ENCODE measurements around the gene CACNA2D3. TPM values are rescaled to one million over a fixed set of nuclear protein-coding genes. Genes with fewer than 3 reads are reported as not detected.

The CACNA2D3 gene
- total and polyA plus RNA-seq, 4 donors = 0.38 to 2.5 (median 1.1) TPM

DNA sequence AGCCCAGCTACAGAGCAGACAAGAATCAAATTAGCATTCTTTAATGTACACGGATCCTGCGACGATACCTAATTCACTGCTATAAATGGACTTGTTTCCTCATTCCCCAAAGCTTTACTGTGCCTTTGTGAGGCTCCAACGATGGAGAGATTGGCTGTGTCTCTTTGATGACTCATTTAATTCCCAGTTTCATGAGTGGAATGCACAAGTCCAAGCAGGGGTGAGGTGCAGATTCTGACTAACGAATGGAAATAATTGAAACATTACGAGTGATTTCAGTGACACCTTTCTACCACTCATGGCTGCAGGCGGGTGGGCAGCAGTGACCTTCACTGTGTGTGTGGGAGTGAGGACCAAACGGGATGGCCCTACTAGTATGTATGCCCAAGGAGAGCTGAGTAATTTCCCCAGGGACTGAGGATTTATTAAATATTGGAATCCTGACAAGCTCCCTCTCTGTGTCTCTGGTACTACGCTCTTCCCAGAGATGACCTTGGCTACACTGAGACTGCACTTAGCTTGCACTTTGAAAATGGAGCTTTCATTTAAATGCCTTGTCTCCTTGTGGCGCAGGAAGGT is 156.7 kb downstream of the CACNA2D3 start:
- TF ChIP-seq, protein P1, sequence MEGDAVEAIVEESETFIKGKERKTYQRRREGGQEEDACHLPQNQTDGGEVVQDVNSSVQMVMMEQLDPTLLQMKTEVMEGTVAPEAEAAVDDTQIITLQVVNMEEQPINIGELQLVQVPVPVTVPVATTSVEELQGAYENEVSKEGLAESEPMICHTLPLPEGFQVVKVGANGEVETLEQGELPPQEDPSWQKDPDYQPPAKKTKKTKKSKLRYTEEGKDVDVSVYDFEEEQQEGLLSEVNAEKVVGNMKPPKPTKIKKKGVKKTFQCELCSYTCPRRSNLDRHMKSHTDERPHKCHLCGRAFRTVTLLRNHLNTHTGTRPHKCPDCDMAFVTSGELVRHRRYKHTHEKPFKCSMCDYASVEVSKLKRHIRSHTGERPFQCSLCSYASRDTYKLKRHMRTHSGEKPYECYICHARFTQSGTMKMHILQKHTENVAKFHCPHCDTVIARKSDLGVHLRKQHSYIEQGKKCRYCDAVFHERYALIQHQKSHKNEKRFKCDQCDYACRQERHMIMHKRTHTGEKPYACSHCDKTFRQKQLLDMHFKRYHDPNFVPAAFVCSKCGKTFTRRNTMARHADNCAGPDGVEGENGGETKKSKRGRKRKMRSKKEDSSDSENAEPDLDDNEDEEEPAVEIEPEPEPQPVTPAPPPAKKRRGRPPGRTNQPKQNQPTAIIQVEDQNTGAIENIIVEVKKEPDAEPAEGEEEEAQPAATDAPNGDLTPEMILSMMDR (IDR thresholded peaks at IDR 0.05; ENCODE audit: control extremely low read depth, extremely low read depth) = no peak
- no peak overlapping the region for H3K4me3 ChIP-seq
- H3K27me3 ChIP-seq (ENCODE audit: control insufficient read depth in 3 of 3, insufficient read depth in 3 of 3, low read length in 2 of 3) = peaks cover 0 to 9% (median 5%) of the 10 kb centered on the region in 3 donors
- H3K9ac ChIP-seq (ENCODE audit: insufficient read depth in 1 of 2, low read length in 2 of 2) = no peak overlapping the region
- H3K36me3 ChIP-seq (ENCODE audit: control insufficient read depth in 4 of 4, insufficient read depth in 4 of 4, low read length in 4 of 4) = no peaks in the 10 kb centered on the region
- 86 to 94% methylated on average over 10 of the region's 10 CpGs for WGBS, 2 donors
- H3K9me3 ChIP-seq (ENCODE audit: control insufficient read depth in 4 of 4, insufficient read depth in 3 of 4, low read length in 3 of 4) = peaks cover 0 to 9% (median 0%) of the 10 kb centered on the region in 4 donors
- DNase-seq (no peak), ATAC-seq (ENCODE audit: insufficient read depth, low FRiP score) (no peak)
- peaks cover 0 to 3% (median 0%) of the 10 kb centered on the region in 5 donors for H3K4me1 ChIP-seq (ENCODE audit: control insufficient read depth in 5 of 5, insufficient read depth in 5 of 5, low read length in 5 of 5)
- no peak overlapping the region for H3K27ac ChIP-seq (ENCODE audit: low read depth in 1 of 2, low read length in 1 of 2)

GRCh38 chr3:54283470-54283869 is 161.1 kb downstream of the CACNA2D3 start:
- Histone ChIP-seq H3K4me3 (no peak overlapping the region), H3K9me3 (ENCODE audit: control insufficient read depth in 4 of 4, insufficient read depth in 3 of 4, low read length in 3 of 4) (peaks cover 0 to 2% (median 0%) of the 10 kb centered on the region in 4 donors), H3K4me1 (ENCODE audit: control insufficient read depth in 5 of 5, insufficient read depth in 5 of 5, low read length in 5 of 5) (peaks cover 0 to 3% (median 0%) of the 10 kb centered on the region in 5 donors), H3K27ac (ENCODE audit: low read depth in 1 of 2, low read length in 1 of 2) (no peak overlapping the region), H3K36me3 (ENCODE audit: control insufficient read depth in 4 of 4, insufficient read depth in 4 of 4, low read length in 4 of 4) (no peaks in the 10 kb centered on the region), H3K27me3 (ENCODE audit: control insufficient read depth in 3 of 3, insufficient read depth in 3 of 3, low read length in 2 of 3) (peaks cover 0 to 9% (median 5%) of the 10 kb centered on the region in 3 donors), H3K9ac (ENCODE audit: insufficient read depth in 1 of 2, low read length in 2 of 2) (no peak overlapping the region)
- DNase-seq (no peak), ATAC-seq (ENCODE audit: insufficient read depth, low FRiP score) (no peak)
- 48 to 75% methylated on average over 4 of the region's 4 CpGs for WGBS, 2 donors
- TF ChIP-seq, protein P1 (IDR thresholded peaks at IDR 0.05; ENCODE audit: control extremely low read depth, extremely low read depth) = no peak

DNA sequence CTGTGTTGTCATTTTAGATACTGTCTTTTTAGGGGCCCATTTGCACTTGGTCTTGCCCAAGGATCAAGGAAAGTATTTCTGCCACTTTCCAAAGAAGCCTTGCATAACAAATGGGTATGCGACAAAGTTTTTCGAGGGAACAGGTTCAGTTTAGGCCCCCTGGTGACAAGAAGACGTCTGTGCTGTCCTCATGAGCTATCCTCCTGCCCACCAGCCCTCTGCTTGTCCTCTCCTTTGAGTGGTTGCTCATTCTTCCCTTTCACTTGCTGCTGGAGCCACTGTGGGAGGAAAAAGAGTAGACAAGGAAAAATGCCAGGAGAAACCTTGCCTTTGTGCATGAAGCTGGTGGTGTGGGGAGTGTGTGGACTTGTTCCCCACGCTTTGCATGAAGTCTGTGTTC is 171.9 kb downstream of the CACNA2D3 start:
- TF ChIP-seq, protein P1 (IDR thresholded peaks at IDR 0.05; ENCODE audit: control extremely low read depth, extremely low read depth) = no peak
- ATAC-seq (ENCODE audit: insufficient read depth, low FRiP score) = no peak
- Histone ChIP-seq H3K36me3 (ENCODE audit: control insufficient read depth in 4 of 4, insufficient read depth in 4 of 4, low read length in 4 of 4) (no peaks in the 10 kb centered on the region), H3K27ac (ENCODE audit: low read depth in 1 of 2, low read length in 1 of 2) (no peak overlapping the region), H3K4me3 (no peak overlapping the region), H3K4me1 (ENCODE audit: control insufficient read depth in 5 of 5, insufficient read depth in 5 of 5, low read length in 5 of 5) (no peaks in the 10 kb centered on the region), H3K9ac (ENCODE audit: insufficient read depth in 1 of 2, low read length in 2 of 2) (no peak overlapping the region), H3K27me3 (ENCODE audit: control insufficient read depth in 3 of 3, insufficient read depth in 3 of 3, low read length in 2 of 3) (no peaks in the 10 kb centered on the region), H3K9me3 (ENCODE audit: control insufficient read depth in 4 of 4, insufficient read depth in 3 of 4, low read length in 3 of 4) (no peaks in the 10 kb centered on the region)
- 44 to 45% methylated on average over 4 of the region's 4 CpGs for WGBS, 2 donors
- DNase-seq = no peak

GRCh38 chr3:54296531-54296930 is 174.2 kb downstream of the CACNA2D3 start:
- Histone ChIP-seq H3K27ac (ENCODE audit: low read depth in 1 of 2, low read length in 1 of 2) (no peak overlapping the region), H3K4me1 (ENCODE audit: control insufficient read depth in 5 of 5, insufficient read depth in 5 of 5, low read length in 5 of 5) (no peaks in the 10 kb centered on the region), H3K27me3 (ENCODE audit: control insufficient read depth in 3 of 3, insufficient read depth in 3 of 3, low read length in 2 of 3) (no peaks in the 10 kb centered on the region), H3K9me3 (ENCODE audit: control insufficient read depth in 4 of 4, insufficient read depth in 3 of 4, low read length in 3 of 4) (no peaks in the 10 kb centered on the region), H3K9ac (ENCODE audit: insufficient read depth in 1 of 2, low read length in 2 of 2) (no peak overlapping the region), H3K4me3 (no peak overlapping the region), H3K36me3 (ENCODE audit: control insufficient read depth in 4 of 4, insufficient read depth in 4 of 4, low read length in 4 of 4) (no peaks in the 10 kb centered on the region)
- 74 to 81% methylated on average over 8 of the region's 8 CpGs for WGBS, 2 donors
- no peak for ATAC-seq (ENCODE audit: insufficient read depth, low FRiP score)
- TF ChIP-seq, protein P1 (IDR thresholded peaks at IDR 0.05; ENCODE audit: control extremely low read depth, extremely low read depth) = no peak
- no peak for DNase-seq
